Measurements from ENCODE around the gene UFC1. TPM values are rescaled to one million over a fixed set of nuclear protein-coding genes. Genes with fewer than 3 reads are reported as not detected.
A peak's percentile ranks its signal among the peaks of the same experiment; 100 is the strongest.

Gene UFC1
- total and polyA plus RNA-seq, 2 donors (not counting 1 experiment from before 2014, with no cell fraction given), result 91.0 to 128 TPM

DNA sequence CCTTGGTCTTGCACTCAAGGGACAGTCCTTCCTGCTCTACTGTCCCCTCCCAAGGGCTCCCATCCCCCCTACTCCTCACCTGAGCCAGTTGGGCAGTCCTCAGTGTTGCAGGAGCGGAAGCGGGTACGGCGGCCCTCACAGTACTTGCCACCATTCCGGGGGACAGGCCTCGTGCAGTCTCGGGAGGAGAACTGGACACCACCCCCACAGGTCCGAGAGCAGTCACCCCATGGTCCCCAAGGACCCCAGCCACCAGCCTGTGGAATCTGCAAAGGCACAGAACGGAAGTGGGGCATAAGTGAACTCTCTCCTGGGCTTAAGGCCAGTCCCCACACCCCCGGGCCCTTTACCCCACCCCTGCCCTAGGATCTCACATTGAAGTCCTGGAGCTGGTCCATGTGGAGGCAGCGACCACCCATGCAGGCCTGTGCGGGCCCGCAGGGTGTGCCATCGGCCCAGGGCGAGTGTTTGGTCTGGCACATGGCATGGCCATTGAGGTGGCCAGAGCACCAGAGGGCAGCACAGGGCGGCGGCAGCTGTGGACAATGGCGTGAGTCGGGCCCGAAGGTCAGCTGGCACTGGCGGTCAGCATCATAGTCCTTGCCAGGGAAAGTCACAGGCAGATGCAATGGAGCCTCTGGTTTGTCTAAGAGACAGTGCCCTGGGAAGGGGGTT lies 39.9 kb downstream of the UFC1 start:
- Histone ChIP-seq H3K9ac (ENCODE audit: low read length) (no peak overlapping the region), H3K27me3 (replicated peaks in 1 of 4; ENCODE audit: control extremely low read depth in 1 of 4, control insufficient read depth in 3 of 4, insufficient read depth in 4 of 4, low read length in 3 of 4) (no peaks in the 10 kb centered on the region), H3K79me2 (ENCODE audit: control insufficient read depth, insufficient read depth, low read length) (peaks cover 26% of the 10 kb centered on the region), H3K9me3 (ENCODE audit: control extremely low read depth in 1 of 3, control insufficient read depth in 2 of 3, insufficient read depth in 1 of 3, low read length in 2 of 3) (no peaks in the 10 kb centered on the region), H3K4me2 (replicated peaks; ENCODE audit: low read depth, low read length, poor library complexity, severe bottlenecking) (no peak overlapping the region), H3K27ac (ENCODE audit: low read length in 2 of 2) (no peak overlapping the region), H3K4me1 (ENCODE audit: control insufficient read depth in 2 of 2, insufficient read depth in 2 of 2, low read length in 2 of 2) (peaks cover 47 to 62% of the 10 kb centered on the region in 2 donors), H4K20me1 (ENCODE audit: control insufficient read depth, insufficient read depth, low read length, poor library complexity, severe bottlenecking) (no peaks in the 10 kb centered on the region), H3K4me3 (ENCODE audit: control extremely low read depth in 1 of 5, extremely low read depth in 1 of 5, insufficient read depth in 1 of 5, low read depth in 2 of 5, low read length in 4 of 5) (no peak overlapping the region), H2AFZ (ENCODE audit: insufficient read depth, low read depth, low read length, poor library complexity, severe bottlenecking) (no peak overlapping the region), H3K36me3 (replicated peaks in 1 of 2; ENCODE audit: control extremely low read depth in 1 of 2, control insufficient read depth in 1 of 2, extremely low read depth in 1 of 2, insufficient read depth in 2 of 2, low read length in 1 of 2) (no peaks in the 10 kb centered on the region)
- H3K9me3 Mint-ChIP-seq (ENCODE audit: insufficient read depth), result no peaks in the 10 kb centered on the region
- no peak overlapping the region for H3K4me3 Mint-ChIP-seq
- intact Hi-C loops (cut with micrococcal nuclease), result loop anchor here (2.0 to 5.0 kb wide), 2 partner anchors 34 to 97 kb away; partner anchors contain the start of gene TOMM40L
- TF ChIP-seq EZH2 (IDR thresholded peaks at IDR 0.05; ENCODE audit: borderline replicate concordance, insufficient read depth, low read depth, low read length, poor library complexity, severe bottlenecking), result no peak
- peak overlapping the region; percentile 20 for H3K27ac Mint-ChIP-seq
- H3K4me1 Mint-ChIP-seq, result peaks cover 52% of the 10 kb centered on the region
- ATAC-seq (ENCODE audit: low read depth) (no peak), DNase-seq (no peak)
- no peaks in the 10 kb centered on the region for H3K27me3 Mint-ChIP-seq
- WGBS (ENCODE audit: insufficient coverage), result 95% methylated on average over 20 of the region's 21 CpGs
- CTCF ChIA-PET, result interaction anchor here (1.5 to 4.8 kb wide), 9 partner anchors 8 to 189 kb away, joined by 3 to 64 read pairs (median 10); partner anchors contain the start of genes PPOX and TOMM40L
- POLR2A ChIA-PET, result no interaction called here

DNA sequence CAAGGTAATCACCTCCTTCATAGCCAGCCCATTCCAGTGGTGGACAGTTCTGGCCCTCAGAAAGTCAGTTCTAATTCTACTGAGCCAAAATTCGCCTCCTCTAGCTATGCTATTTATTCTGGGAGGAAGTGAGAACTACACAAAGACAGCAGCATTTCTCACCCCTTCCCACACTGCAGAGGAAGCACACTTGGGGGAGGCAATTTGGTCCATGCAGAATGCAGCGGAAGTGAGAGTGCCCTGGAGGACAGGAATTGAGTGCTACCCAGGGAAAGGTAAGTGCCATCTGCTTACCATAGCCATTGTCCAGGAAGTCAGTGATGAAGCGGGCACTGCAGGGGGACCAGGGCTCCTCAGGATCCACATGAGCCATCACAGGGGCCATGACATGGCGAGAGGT lies 41.4 kb downstream of the UFC1 start:
- POLR2A ChIA-PET, result interaction anchor here (0.8 to 1.1 kb wide), 2 partner anchors 13 to 29 kb away, joined by 3 to 5 read pairs; partner anchors contain the start of gene PPOX
- TF ChIP-seq EZH2 (IDR thresholded peaks at IDR 0.05; ENCODE audit: borderline replicate concordance, insufficient read depth, low read depth, low read length, poor library complexity, severe bottlenecking), result no peak
- TF ChIP-seq, protein P1, sequence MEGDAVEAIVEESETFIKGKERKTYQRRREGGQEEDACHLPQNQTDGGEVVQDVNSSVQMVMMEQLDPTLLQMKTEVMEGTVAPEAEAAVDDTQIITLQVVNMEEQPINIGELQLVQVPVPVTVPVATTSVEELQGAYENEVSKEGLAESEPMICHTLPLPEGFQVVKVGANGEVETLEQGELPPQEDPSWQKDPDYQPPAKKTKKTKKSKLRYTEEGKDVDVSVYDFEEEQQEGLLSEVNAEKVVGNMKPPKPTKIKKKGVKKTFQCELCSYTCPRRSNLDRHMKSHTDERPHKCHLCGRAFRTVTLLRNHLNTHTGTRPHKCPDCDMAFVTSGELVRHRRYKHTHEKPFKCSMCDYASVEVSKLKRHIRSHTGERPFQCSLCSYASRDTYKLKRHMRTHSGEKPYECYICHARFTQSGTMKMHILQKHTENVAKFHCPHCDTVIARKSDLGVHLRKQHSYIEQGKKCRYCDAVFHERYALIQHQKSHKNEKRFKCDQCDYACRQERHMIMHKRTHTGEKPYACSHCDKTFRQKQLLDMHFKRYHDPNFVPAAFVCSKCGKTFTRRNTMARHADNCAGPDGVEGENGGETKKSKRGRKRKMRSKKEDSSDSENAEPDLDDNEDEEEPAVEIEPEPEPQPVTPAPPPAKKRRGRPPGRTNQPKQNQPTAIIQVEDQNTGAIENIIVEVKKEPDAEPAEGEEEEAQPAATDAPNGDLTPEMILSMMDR (IDR thresholded peaks at IDR 0.05), result no peak
- DNase-seq, result peak; percentile 56

More for the DNA sequence above, 41.4 kb downstream of the UFC1 start:
- Histone ChIP-seq H3K27me3 (replicated peaks in 1 of 4; ENCODE audit: control extremely low read depth in 1 of 4, control insufficient read depth in 3 of 4, insufficient read depth in 4 of 4, low read length in 3 of 4) (no peaks in the 10 kb centered on the region), H3K4me3 (ENCODE audit: control extremely low read depth in 1 of 5, extremely low read depth in 1 of 5, insufficient read depth in 1 of 5, low read depth in 2 of 5, low read length in 4 of 5) (no peak overlapping the region), H3K79me2 (ENCODE audit: control insufficient read depth, insufficient read depth, low read length) (peaks cover 22% of the 10 kb centered on the region), H3K4me2 (replicated peaks; ENCODE audit: low read depth, low read length, poor library complexity, severe bottlenecking) (peak overlapping the region; percentile 56), H3K27ac (ENCODE audit: low read length in 2 of 2) (peak overlapping the region; percentile 22 to 57), H3K9me3 (ENCODE audit: control extremely low read depth in 1 of 3, control insufficient read depth in 2 of 3, insufficient read depth in 1 of 3, low read length in 2 of 3) (no peaks in the 10 kb centered on the region), H3K36me3 (replicated peaks in 1 of 2; ENCODE audit: control extremely low read depth in 1 of 2, control insufficient read depth in 1 of 2, extremely low read depth in 1 of 2, insufficient read depth in 2 of 2, low read length in 1 of 2) (no peaks in the 10 kb centered on the region), H4K20me1 (ENCODE audit: control insufficient read depth, insufficient read depth, low read length, poor library complexity, severe bottlenecking) (no peaks in the 10 kb centered on the region), H3K4me1 (ENCODE audit: control insufficient read depth in 2 of 2, insufficient read depth in 2 of 2, low read length in 2 of 2) (peaks cover 40 to 53% of the 10 kb centered on the region in 2 donors), H3K9ac (ENCODE audit: low read length) (no peak overlapping the region), H2AFZ (ENCODE audit: insufficient read depth, low read depth, low read length, poor library complexity, severe bottlenecking) (peak overlapping the region; percentile 32)
- H3K4me3 Mint-ChIP-seq, result peak overlapping the region; percentile 66
- H3K27me3 Mint-ChIP-seq, result no peaks in the 10 kb centered on the region
- CTCF ChIA-PET, result interaction anchor here (1.5 to 4.8 kb wide), 7 partner anchors 9 to 187 kb away, joined by 5 to 64 read pairs (median 10); partner anchors contain the start of genes PPOX and TOMM40L
- H3K27ac Mint-ChIP-seq, result peak overlapping the region; percentile 92
- H3K4me1 Mint-ChIP-seq, result peaks cover 45% of the 10 kb centered on the region
- intact Hi-C loops (cut with micrococcal nuclease), result no loop called here
- 63% methylated on average over 3 of the region's 4 CpGs for WGBS (ENCODE audit: insufficient coverage)
- no peaks in the 10 kb centered on the region for H3K9me3 Mint-ChIP-seq (ENCODE audit: insufficient read depth)
- peak; percentile 64 for ATAC-seq (ENCODE audit: low read depth)
